Calu3 (cell line): ENCODE results near the gene KHK. TPM values are rescaled to one million over a fixed set of nuclear protein-coding genes. Genes with fewer than 3 reads are reported as not detected.
"Not testable (repeated sequence)": the region's sequence is repeated elsewhere in the genome, so short reads cannot be mapped to it uniquely, and the experiment has no call there.

ENCODE experiments used
- BruUV-seq: library from RNA; stranded (reverse); fragments of 400-500 nt; replicated peaks from 2 replicates; lab custom pipeline; 2021; lab: Mats Ljungman, UMichigan
- CTCF ChIA-PET: fragments of 300-600 bp; sonication (Branson Sonifier 250); formaldehyde crosslinking; loops from one replicate; lab custom pipeline; 2022; ENCODE audit warnings: antibody characterized with exemption; lab: Charles Lee
- DNase-seq: peaks from one replicate; pipeline ENCODE4 v3.0.0; 2022
- H3K27ac Mint-ChIP-seq: one replicate; pipeline ENCODE4 v1.8.0; 2022; ENCODE audit warnings: mixed read lengths; ENCODE audit not compliant: unreplicated experiment
- H3K27me3 Mint-ChIP-seq: one replicate; pipeline ENCODE4 v1.8.0; 2022; ENCODE audit warnings: mixed read lengths; ENCODE audit not compliant: unreplicated experiment
- H3K36me3 Mint-ChIP-seq: one replicate; pipeline ENCODE4 v1.8.0; 2022; ENCODE audit warnings: mild to moderate bottlenecking, moderate library complexity, mixed read lengths; ENCODE audit not compliant: insufficient read depth, unreplicated experiment
- H3K4me1 Mint-ChIP-seq: one replicate; pipeline ENCODE4 v1.8.0; 2022; ENCODE audit warnings: mild to moderate bottlenecking, low read depth, mixed read lengths; ENCODE audit not compliant: unreplicated experiment
- H3K4me3 Mint-ChIP-seq: one replicate; pipeline ENCODE4 v1.8.0; 2022; ENCODE audit warnings: mild to moderate bottlenecking, low read depth, moderate library complexity, mixed read lengths; ENCODE audit not compliant: unreplicated experiment
- H3K9me3 Mint-ChIP-seq: one replicate; pipeline ENCODE4 v1.8.0; 2022; ENCODE audit warnings: low read depth, mixed read lengths; ENCODE audit not compliant: unreplicated experiment
- CTCF ChIP-seq: fragments of 200-600 bp; IDR thresholded peaks from one replicate; pipeline ENCODE4 v1.8.0; 2022; ENCODE audit warnings: antibody characterized with exemption; ENCODE audit not compliant: unreplicated experiment
- intact Hi-C: fragments of 100-400 bp; cut with micrococcal nuclease; formaldehyde crosslinking; loops from one replicate; pipeline ENCODE4 v1.10.0; 2022; ENCODE audit not compliant: unreplicated experiment
- total RNA-seq: library from RNA; stranded (reverse); gene quantifications from 2 replicates; pipeline ENCODE4 v1.2.3, GENCODE V29; 2022

Gene KHK
- total RNA-seq, 1 experiment from 2014 or later: 4.2 TPM

DNA sequence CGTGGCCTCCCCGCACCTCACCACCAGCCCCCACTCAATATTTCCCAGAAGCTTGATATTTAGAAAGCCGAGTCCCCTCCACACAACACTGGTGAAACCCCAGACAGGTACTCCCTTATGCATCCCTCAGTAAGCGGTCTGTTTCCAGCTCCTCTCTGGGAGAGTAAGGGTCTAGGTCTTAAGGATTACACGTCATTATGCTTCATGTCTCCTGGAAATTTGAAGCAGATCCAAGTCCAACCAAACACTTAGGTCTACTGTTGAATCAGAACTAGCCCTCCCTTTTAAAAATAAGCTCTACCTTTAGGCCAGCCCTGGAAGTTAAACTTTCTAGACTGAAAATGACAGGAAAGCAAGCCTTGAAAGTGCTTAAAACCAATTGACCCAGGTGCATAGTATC is 13.7 kb upstream of the KHK start:
- no peaks in the 10 kb centered on the region for H3K9me3 Mint-ChIP-seq
- H3K4me3 Mint-ChIP-seq: peak overlapping the region; percentile 85
- H3K4me1 Mint-ChIP-seq: peaks cover 20% of the 10 kb centered on the region
- intact Hi-C loops: no loop called here
- TF ChIP-seq CTCF: no peak
- no TSS peak for BruUV-seq
- DNase-seq: no peak
- H3K36me3 Mint-ChIP-seq: peaks cover 35% of the 10 kb centered on the region
- CTCF ChIA-PET: interaction anchor here (0.8 kb wide), 1 partner anchor 8 kb away, joined by 3 read pairs; no protein-coding TSS in a partner anchor
- H3K27ac Mint-ChIP-seq: no peak overlapping the region
- peaks cover 47% of the 10 kb centered on the region for H3K27me3 Mint-ChIP-seq

- peaks cover 31% of the 10 kb centered on the region for H3K36me3 Mint-ChIP-seq
- CTCF ChIA-PET: interaction anchor here (0.6 kb wide), 1 partner anchor 119 kb away, joined by 3 read pairs; no protein-coding TSS in a partner anchor
- peaks cover 20% of the 10 kb centered on the region for H3K4me1 Mint-ChIP-seq
- no TSS peak for BruUV-seq
- no peak overlapping the region for H3K4me3 Mint-ChIP-seq
- H3K9me3 Mint-ChIP-seq: no peaks in the 10 kb centered on the region
- peaks cover 56% of the 10 kb centered on the region for H3K27me3 Mint-ChIP-seq
- no peak overlapping the region for H3K27ac Mint-ChIP-seq
- DNase-seq: no peak
- no peak for TF ChIP-seq CTCF
- intact Hi-C loops: no loop called here
Measured at GRCh38 chr2:27073782-27074181, 12.8 kb upstream of the KHK start.

GRCh38 chr2:27074738-27075565 is 11.6 kb upstream of the KHK start:
- Mint-ChIP-seq H3K4me1 (peaks cover 10% of the 10 kb centered on the region), H3K9me3 (no peaks in the 10 kb centered on the region), H3K27me3 (peaks cover 60% of the 10 kb centered on the region), H3K36me3 (peaks cover 20% of the 10 kb centered on the region), H3K27ac (no peak overlapping the region), H3K4me3 (no peak overlapping the region)
- CTCF ChIA-PET: no interaction called here
- no peak for DNase-seq
- intact Hi-C loops: no loop called here
- no TSS peak for BruUV-seq
- no peak for TF ChIP-seq CTCF

DNA sequence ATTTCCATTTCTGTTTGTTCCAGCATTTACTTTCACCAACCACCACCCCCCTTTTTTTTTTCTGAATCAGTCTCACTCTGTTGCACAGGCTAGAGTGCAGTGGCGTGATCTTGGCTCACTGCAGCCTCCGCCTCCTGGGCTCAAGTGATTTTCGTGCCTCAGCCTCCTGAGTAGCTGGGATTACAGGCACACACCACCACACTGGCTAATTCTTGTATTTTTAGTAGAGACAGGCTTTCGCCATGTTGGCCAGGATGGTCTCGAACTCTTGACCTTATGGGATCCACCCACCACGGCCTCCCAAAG is 11.1 kb upstream of the KHK start:
- CTCF ChIA-PET, H3K4me3 Mint-ChIP-seq, DNase-seq, H3K27ac Mint-ChIP-seq, H3K9me3 Mint-ChIP-seq, intact Hi-C loops, H3K4me1 Mint-ChIP-seq, BruUV-seq: not testable (repeated sequence)
- Mint-ChIP-seq H3K27me3 (peaks cover 60% of the 10 kb centered on the region), H3K36me3 (peaks cover 17% of the 10 kb centered on the region)

- intact Hi-C loops: no loop called here
- Mint-ChIP-seq H3K36me3 (peaks cover 9% of the 10 kb centered on the region), H3K4me1 (peaks cover 9% of the 10 kb centered on the region)
Measured at GRCh38 chr2:27076323-27076722, 10.2 kb upstream of the KHK start.

More at GRCh38 chr2:27076323-27076722, 10.2 kb upstream of the KHK start:
- no peak for DNase-seq
- TF ChIP-seq CTCF: no peak
- CTCF ChIA-PET: no interaction called here
- H3K27me3 Mint-ChIP-seq: peaks cover 60% of the 10 kb centered on the region
- H3K4me3 Mint-ChIP-seq: no peak overlapping the region
- H3K9me3 Mint-ChIP-seq: no peaks in the 10 kb centered on the region
- H3K27ac Mint-ChIP-seq: no peak overlapping the region
- BruUV-seq: no TSS peak
